ENCODE data around the gene LMF1. TPM values are rescaled to one million over a fixed set of nuclear protein-coding genes. Genes with fewer than 3 reads are reported as not detected.

LMF1 gene
- total and polyA plus RNA-seq, 2 of the 13 experiments (the other 11 are each of a cell fraction or from before 2014, with no cell fraction given), result 6.8 to 8.5 TPM

- TF ChIP-seq ZBTB33 (CRISPR knock-in tag; IDR thresholded peaks at IDR 0.05) (peak; percentile 90), ZNF460 (CRISPR knock-in tag; IDR thresholded peaks at IDR 0.05; ENCODE audit: borderline replicate concordance) (no peak)
- intact Hi-C loops (cut with micrococcal nuclease; ENCODE audit: unreplicated experiment), result no loop called here
- no peak overlapping the region for H2AFZ ChIP-seq (ENCODE audit: low read length)
- ATAC-seq (no peak), DNase-seq (ENCODE audit: low spot score) (no peak), FAIRE-seq (no peak)
- H3K27ac ChIP-seq (ENCODE audit: extremely low read length, insufficient read depth, low read length), result no peak overlapping the region
- H3K9ac ChIP-seq (ENCODE audit: insufficient read depth, low read depth, low read length), result no peak overlapping the region
- no peaks in the 10 kb centered on the region for H3K27me3 ChIP-seq (ENCODE audit: control insufficient read depth in 1 of 2, insufficient read depth in 2 of 2, low read length in 2 of 2)
- 84% methylated on average over 15 of the region's 26 CpGs for WGBS (ENCODE audit: low lambda C conversion rate)
- H3K9me3 ChIP-seq (ENCODE audit: low read length), result no peaks in the 10 kb centered on the region
- H4K20me1 ChIP-seq (ENCODE audit: insufficient read depth, low read length), result peaks cover 4% of the 10 kb centered on the region; the same call in 1 of the 2 replicates
- ChIA-PET POLR2A (no interaction called here), CTCF (ENCODE audit: low intra/inter-chr PET ratio, low total read pairs) (no interaction called here)
- H3K4me3 ChIP-seq (replicated peaks in 1 of 3; ENCODE audit: insufficient read depth in 1 of 3, low read depth in 2 of 3, low read length in 3 of 3), result no peak overlapping the region
- no peak overlapping the region for H3K4me2 ChIP-seq (ENCODE audit: low read depth, low read length)
- in situ Hi-C loops (cut with HindIII; ENCODE audit: extremely low pct_ligation_motif_present, low pct_unique_long_range_greater_than_20kb), result no loop called here
- BruUV-seq (replicated peaks), result no TSS peak
- no peaks in the 10 kb centered on the region for H3K36me3 ChIP-seq (replicated peaks in 1 of 2; ENCODE audit: control insufficient read depth in 1 of 2, insufficient read depth in 2 of 2, low read length in 2 of 2)
- H3K79me2 ChIP-seq (ENCODE audit: insufficient read depth, low read length), result no peaks in the 10 kb centered on the region
- peaks cover 25% of the 10 kb centered on the region for H3K4me1 ChIP-seq (ENCODE audit: insufficient read depth, low read length)
Measured at GRCh38 chr16:913817-914439, 56.9 kb downstream of the LMF1 start.

GRCh38 chr16:912684-913613 lies 57.8 kb downstream of the LMF1 start:
- BruUV-seq (replicated peaks), result no TSS peak
- H3K27ac ChIP-seq (ENCODE audit: extremely low read length, insufficient read depth, low read length), result peak overlapping the region; percentile 36
- POLR2A ChIA-PET, result interaction anchor here (2.4 kb wide), 1 partner anchor 59 kb away, joined by 7 read pairs; no protein-coding TSS in a partner anchor
- peaks cover 33% of the 10 kb centered on the region for H3K4me1 ChIP-seq (ENCODE audit: insufficient read depth, low read length)
- ATAC-seq (peak; percentile 92), DNase-seq (ENCODE audit: low spot score) (peak; percentile 83), FAIRE-seq (peak; percentile 15)
- H2AFZ ChIP-seq (ENCODE audit: low read length), result no peak overlapping the region
- H4K20me1 ChIP-seq (ENCODE audit: insufficient read depth, low read length), result peaks cover 4% of the 10 kb centered on the region; the same call in 1 of the 2 replicates
- H3K9me3 ChIP-seq (ENCODE audit: low read length), result no peaks in the 10 kb centered on the region
- H3K4me3 ChIP-seq (replicated peaks in 1 of 3; ENCODE audit: insufficient read depth in 1 of 3, low read depth in 2 of 3, low read length in 3 of 3), result peak overlapping the region in 1 of 3 experiments; percentile 38; a peak in 1 of 6 replicates
- H3K79me2 ChIP-seq (ENCODE audit: insufficient read depth, low read length), result no peaks in the 10 kb centered on the region
- no peak overlapping the region for H3K9ac ChIP-seq (ENCODE audit: insufficient read depth, low read depth, low read length)
- CTCF ChIA-PET (ENCODE audit: low intra/inter-chr PET ratio, low total read pairs), result no interaction called here
- no peaks in the 10 kb centered on the region for H3K27me3 ChIP-seq (ENCODE audit: control insufficient read depth in 1 of 2, insufficient read depth in 2 of 2, low read length in 2 of 2)
- WGBS (ENCODE audit: low lambda C conversion rate), result 84% methylated on average over 24 of the region's 56 CpGs
- intact Hi-C loops (cut with micrococcal nuclease; ENCODE audit: unreplicated experiment), result no loop called here
- in situ Hi-C loops (cut with HindIII; ENCODE audit: extremely low pct_ligation_motif_present, low pct_unique_long_range_greater_than_20kb), result no loop called here
- H3K4me2 ChIP-seq (ENCODE audit: low read depth, low read length), result peak overlapping the region; percentile 54
- H3K36me3 ChIP-seq (replicated peaks in 1 of 2; ENCODE audit: control insufficient read depth in 1 of 2, insufficient read depth in 2 of 2, low read length in 2 of 2), result no peaks in the 10 kb centered on the region
- peak; percentile 28; the same call in 1 of the 2 replicates for TF ChIP-seq ZMYM3 (CRISPR knock-in tag; IDR thresholded peaks at IDR 0.05)
- TF ChIP-seq ZSCAN12 (CRISPR knock-in tag; IDR thresholded peaks at IDR 0.05), result no peak
- peak; percentile 91 for TF ChIP-seq MXD4 (CRISPR knock-in tag; IDR thresholded peaks at IDR 0.05)
- no peak for TF ChIP-seq NFAT5 (CRISPR knock-in tag; IDR thresholded peaks at IDR 0.05)
- no peak for TF ChIP-seq MED13 (CRISPR knock-in tag; IDR thresholded peaks at IDR 0.05)
- no peak for TF ChIP-seq SIN3A (IDR thresholded peaks at IDR 0.05; ENCODE audit: borderline replicate concordance, low read depth, low read length)

Data from HepG2 (cell line).